Activated CD8-positive, alpha-beta memory T cell treated with anti-CD3 and anti-CD28 coated beads, Interleukin-2, amount 50 U/mL, for 48 hours (primary cell): ENCODE results near the gene RIPK4.

Experiments
- DNase-seq: peaks from one replicate; pipeline ENCODE4 v3.0.0-alpha.2; 2020

RIPK4 gene

DNA sequence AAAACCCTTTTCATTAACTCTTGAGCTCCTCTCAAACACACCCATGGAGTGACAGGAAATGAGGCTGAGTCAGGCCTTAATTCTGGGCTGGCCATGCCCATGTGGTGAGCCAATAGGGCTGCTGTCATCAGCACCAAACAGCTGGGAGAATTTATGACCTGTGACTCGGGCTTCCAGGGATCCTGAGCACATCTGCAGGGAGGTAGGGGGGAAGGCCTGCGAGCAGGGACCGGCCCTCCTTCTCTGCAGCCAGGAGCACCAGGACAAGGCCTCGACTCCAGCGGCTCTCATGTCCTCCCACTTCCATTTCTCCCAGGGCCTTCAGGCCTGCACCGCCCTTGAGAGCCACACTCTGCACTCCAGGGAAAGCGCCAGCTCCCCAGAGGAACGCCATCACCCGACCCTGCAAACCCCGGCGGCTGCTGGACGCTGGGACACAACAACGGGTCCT is 14.6 kb downstream of the RIPK4 start:
- DNase-seq, result no peak

DNA sequence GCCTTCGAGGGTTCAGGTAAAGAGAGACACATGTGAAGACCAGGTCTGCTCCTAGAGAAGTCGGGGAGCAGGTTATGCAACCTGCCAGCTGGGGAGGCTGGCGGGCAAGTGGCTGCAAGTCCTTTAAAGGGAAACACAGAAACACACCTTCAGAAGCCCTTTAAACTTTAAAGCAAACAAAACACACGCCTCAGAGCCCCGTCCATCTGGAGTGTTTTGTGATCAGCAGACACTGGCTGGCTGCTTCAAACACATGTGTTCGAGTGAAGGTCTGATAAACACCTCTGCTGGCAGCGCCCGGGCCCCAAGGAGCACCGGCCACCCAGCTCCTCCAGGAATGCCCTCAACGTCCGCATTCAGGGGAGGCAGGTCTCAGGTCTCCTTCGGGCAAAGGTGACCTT is 15.2 kb downstream of the RIPK4 start:
- no peak for DNase-seq

DNA sequence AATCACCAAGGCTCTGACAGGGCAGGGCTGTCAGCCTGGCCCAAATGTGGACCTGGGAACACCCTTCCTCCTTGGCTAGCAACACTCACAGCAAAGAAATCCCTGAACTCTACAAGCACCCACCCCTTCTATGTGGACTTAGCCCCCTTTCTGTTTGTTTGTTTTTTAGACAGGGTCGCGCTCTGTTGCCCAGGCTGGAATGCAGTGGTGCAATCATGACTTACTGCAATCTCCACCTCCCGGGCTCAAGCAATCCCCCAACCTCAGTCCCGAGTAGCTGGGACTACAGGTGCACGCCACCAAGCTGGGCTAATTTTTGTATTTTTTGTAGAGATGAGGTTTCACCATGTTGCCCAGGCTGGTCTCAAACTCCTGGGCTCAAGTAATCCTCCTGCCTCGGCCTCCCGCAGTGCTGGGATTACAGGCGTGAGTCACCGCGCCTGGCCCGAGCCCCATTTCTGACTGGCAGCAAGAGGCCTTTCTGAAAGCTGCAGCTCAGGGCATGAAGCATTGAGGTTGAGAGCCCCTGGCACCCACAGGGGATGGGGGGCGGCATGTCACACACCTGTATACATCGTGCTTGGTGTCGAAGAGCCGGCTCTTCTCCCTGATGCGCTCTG is 16.2 kb downstream of the RIPK4 start:
- no peak for DNase-seq

GRCh38 chr21:41750051-41750450 is 16.8 kb downstream of the RIPK4 start:
- DNase-seq, result no peak

- no peak for DNase-seq
These were observed 17.6 kb downstream of the RIPK4 start for GRCh38 chr21:41749286-41749685.

DNA sequence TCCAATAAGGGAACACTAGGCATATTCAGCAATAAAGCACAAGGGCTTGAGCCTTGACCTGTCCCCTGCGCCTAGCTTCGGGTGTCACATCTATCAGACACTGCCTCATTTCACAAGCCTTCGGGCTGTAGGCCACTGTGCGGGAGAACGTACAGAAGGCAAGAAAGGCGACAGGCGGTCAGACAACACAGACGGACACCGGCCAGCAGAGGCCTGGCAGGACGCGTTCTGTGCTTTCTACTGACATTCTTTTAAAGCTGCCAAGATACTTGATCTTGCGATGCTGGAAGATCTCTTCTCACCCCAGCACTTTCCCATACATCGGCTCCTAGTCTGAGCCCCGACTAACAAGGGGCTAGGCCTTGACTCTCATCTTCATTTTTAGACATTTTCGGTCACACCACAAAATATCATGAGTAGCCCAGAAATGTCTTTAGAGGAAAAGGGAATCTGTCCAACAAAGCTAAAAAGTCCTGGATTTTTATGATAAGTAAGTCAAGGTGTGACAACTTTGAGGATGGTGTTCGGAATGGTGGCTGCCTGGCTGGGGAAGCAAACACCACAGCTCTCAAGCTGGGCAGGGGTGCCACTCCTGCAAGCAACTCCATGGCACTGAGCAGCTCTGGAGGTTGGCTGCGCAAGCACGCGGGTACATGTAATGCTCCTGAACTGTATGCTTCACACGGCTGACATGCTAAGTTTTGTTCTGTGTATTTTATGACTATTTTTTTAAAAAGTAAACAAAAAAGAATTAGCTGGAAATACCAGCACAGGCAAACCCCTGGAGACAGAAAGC is 18.7 kb downstream of the RIPK4 start:
- DNase-seq, result no peak

GRCh38 chr21:41746744-41747006 is 20.2 kb downstream of the RIPK4 start:
- DNase-seq, result no peak

GRCh38 chr21:41745971-41746743 is 20.7 kb downstream of the RIPK4 start:
- DNase-seq, result no peak

GRCh38 chr21:41745026-41745820 is 21.6 kb downstream of the RIPK4 start:
- DNase-seq, result no peak

GRCh38 chr21:41744028-41744930 is 22.6 kb downstream of the RIPK4 start:
- DNase-seq, result no peak

DNA sequence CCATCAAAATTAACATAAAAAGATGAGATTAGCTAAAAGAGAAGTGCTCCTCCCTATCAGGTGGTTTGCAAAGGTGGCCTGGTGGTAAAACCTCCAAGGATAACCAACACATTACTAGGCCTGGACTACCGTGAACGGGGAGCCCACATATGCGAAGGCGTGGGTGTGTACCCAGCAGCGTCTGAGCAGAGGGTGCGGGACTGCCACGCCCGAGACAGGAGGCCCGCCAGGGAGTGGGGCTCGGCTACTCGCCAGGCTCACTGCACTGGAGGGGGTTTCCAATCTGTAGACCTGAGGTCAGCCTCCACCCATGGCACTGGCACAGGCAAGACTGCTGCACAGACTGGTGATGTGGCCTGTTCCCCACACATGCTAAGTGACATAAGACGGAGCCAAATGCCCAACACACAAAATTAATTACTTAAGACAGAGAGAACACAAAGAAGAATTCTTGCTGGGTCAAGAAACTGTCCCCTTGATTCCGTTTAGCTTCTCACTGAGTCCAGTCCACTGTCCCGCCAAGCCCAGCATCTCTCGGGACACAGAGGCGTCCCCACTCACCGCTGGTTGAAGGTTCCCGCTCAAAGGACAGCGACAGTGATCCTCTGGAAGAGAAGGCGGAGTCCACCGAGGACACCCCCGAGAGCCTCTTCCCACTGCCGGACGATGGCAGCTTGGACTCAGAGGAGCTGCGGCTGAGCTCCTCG is 23.4 kb downstream of the RIPK4 start:
- no peak for DNase-seq

DNA sequence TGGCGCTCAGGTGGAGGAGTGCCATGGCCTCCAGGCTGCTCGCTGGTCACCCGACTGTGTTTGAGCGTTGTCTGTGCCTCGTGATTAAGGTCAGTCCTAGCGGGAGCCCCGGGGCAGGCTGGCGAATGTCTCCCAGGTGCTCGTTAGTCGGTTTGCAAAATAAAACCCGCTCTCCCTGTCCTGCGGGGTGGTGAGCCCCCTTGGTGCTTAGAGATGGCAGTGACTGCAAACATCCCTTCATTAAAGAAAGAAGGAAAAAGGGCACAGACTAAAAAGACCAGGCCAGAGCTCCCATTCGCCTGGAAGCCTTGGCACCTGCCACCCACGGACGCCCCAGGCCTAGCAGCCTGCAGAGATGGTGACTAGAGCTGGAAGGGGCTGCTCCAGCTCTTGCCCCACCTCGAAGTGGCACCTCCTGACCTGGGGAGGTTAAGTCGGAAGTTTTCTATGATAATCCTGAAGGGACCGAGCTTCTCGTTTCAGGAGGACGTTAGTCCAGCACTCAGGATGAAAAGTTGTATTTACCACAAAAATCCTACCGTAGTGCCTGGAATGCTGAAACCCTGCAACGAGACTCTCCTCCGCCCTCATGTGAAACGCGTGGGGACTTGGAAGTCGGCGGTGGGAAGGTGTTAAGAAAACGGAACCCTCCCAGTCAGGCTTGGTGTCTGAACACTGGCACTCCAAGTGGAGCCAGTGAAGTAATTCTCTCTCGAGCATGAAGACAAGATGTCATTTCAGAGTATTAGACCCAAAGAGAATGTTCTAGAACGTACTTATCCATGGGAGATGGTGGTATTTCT is 24.6 kb downstream of the RIPK4 start:
- no peak for DNase-seq

DNA sequence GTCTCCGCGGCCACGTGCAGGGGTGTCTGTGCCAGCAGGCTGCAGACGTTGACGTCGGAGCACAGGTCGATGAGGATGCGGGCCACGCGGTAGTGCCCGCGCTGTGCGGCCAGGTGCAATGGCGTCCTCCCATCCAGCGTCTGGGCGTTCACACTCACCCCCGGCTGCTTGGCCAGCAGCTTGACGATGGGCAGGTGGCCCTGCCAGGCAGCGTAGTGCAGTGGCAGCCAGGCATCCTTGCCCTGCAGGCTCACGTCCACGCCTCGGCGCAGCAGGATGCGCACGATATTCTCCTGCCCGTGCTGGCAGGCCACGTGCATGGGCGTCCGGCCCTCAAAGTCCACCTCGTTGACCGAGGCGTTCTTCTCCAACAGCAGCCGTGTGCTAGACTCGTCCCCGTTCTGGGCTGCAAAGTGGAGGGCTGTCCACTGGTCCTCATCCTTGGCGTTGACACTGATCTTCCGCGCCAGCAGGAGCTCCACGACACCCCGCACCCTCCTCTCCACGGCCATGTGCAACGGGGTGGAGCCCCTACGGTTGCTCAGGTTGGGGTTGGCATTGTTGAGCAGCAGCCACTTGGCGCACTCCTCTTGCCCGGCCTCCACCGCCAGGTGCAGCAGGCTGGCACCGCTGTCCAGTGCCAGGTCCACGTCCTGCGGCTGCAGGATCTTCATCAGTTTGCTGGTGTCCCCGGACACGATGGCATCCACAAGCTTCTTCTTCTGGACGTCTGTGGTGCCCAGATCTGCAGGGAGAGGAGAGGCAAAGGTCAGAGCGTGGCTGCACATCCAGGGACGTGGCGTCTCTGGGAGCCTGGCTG is 25.4 kb downstream of the RIPK4 start:
- no peak for DNase-seq

DNA sequence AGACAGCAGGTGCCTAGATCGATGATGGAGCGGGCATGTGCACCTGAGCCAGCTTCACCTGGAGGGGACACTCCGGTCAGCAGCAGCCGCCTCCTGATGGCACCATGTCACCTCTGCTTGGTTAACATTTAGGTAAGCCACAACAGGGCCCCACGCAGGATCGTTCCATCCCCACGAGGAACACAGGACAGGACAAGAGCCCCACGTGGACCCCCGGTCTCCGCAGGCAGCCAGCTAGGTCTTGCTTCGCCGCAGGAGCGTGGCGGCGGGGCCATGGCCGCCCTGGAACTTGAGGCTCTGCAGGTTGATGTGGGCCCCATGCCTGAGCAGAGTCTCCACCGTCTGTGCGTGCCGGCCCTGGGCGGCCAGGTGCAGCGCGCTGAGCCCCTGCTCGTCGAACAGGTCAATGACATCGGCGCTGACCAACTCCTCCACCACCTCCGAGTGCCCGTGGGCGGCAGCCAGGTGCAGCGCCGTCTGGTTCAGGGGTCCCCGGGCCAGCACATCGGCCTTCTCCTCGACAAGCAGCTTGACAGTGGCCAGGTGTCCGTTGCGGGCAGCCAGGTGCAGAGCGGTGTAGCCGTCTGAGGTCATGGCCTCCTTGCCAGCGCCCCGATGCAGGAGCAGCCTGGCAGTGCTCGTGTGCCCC is 26.1 kb downstream of the RIPK4 start:
- no peak for DNase-seq

DNA sequence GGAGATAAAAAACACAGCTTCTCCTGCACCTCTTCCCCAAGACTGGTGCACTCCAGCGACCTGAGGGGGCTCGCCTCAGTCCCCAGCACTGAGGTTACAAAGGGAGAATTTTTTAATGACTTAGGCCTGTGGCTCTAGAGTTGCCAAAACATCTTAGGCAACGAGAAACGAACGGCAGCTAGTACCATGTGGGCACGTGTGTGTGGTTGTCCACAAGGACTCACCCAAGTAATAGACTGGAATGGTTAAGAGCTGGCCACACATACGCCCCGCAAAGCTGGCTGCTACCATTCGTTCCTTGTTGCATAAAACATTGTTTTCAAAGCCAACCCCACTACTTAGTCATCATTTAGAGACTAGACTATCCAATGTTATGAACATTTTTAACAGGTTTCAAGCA is 26.9 kb downstream of the RIPK4 start:
- DNase-seq, result no peak

DNA sequence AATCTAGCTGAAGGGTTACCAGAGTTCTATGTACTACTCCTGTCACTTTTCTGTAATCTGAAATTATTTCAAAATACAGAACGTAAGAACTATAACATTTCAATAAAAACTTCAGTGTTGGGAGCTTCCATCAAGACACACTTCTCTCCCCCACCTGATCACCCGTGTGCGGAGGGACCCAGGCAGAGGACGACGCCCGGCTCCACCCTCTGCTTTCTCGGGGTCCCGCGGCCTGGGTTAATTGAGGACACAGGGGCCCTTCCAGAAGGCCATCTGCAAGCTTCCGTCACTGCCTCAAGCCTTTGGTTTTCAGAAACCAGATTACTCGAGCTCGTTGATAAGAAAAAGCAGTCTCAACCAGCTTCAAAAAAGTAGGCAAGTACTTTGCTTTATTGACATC is 27.8 kb downstream of the RIPK4 start:
- DNase-seq, result no peak

- no peak for DNase-seq
These were observed 29.1 kb downstream of the RIPK4 start for GRCh38 chr21:41737651-41738324.

GRCh38 chr21:41736423-41736822 is 30.4 kb downstream of the RIPK4 start:
- DNase-seq, result no peak
